ENCODE measurements around the gene C1orf105. TPM values are rescaled to one million over a fixed set of nuclear protein-coding genes. Genes with fewer than 3 reads are reported as not detected.

Gene C1orf105
- total RNA-seq, 6 donors from 2014 or later, result not detected

- ATAC-seq (ENCODE audit: low FRiP score in 2 of 2) (no peak), DNase-seq (no peak)
- Histone ChIP-seq H3K27me3 (no peaks in the 10 kb centered on the region), H3K4me3 (no peak overlapping the region), H3K36me3 (no peaks in the 10 kb centered on the region), H3K4me1 (peaks cover 0 to 3% (median 0%) of the 10 kb centered on the region in 4 donors), H3K27ac (no peak overlapping the region), H3K9me3 (no peaks in the 10 kb centered on the region)
- TF ChIP-seq POLR2AphosphoS5 (IDR thresholded peaks at IDR 0.05) (no peak), EP300 (IDR thresholded peaks at IDR 0.05) (no peak), POLR2A (IDR thresholded peaks at IDR 0.05) (no peak)
- TF ChIP-seq, protein P1, sequence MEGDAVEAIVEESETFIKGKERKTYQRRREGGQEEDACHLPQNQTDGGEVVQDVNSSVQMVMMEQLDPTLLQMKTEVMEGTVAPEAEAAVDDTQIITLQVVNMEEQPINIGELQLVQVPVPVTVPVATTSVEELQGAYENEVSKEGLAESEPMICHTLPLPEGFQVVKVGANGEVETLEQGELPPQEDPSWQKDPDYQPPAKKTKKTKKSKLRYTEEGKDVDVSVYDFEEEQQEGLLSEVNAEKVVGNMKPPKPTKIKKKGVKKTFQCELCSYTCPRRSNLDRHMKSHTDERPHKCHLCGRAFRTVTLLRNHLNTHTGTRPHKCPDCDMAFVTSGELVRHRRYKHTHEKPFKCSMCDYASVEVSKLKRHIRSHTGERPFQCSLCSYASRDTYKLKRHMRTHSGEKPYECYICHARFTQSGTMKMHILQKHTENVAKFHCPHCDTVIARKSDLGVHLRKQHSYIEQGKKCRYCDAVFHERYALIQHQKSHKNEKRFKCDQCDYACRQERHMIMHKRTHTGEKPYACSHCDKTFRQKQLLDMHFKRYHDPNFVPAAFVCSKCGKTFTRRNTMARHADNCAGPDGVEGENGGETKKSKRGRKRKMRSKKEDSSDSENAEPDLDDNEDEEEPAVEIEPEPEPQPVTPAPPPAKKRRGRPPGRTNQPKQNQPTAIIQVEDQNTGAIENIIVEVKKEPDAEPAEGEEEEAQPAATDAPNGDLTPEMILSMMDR (IDR thresholded peaks at IDR 0.05), result no peak
Measured at GRCh38 chr1:172377565-172377964, 42.9 kb upstream of the C1orf105 start.

DNA sequence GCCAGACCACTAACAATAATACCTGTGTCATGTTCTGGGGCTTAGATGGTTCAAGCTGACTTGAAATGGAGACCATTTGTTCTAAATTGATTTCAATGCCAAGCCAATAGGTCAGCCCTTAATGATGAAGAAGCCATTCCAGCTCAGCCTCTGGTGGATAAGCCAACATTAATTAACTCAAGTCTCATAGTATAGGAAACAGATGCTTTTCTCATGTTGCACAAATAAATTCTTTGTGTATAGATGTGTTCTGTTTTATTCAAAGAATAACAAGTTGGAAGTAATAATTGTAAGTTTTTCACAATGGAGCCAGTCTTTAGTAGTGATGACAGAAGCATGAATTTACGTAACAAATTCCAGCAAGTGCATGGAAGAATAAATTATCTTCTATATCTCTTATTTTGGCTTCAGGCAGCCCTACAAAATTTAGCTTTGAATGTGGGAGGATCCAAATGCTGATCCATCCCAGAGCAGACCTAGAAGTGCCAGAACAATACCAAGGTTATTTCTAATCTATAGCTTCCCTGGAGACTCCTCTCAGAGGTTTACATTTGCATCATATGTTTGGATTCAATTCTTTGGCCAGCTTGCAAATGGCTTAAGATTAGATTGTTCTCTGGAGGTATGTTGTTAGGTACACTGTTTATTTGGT, 42.2 kb upstream of the C1orf105 start:
- TF ChIP-seq POLR2AphosphoS5 (IDR thresholded peaks at IDR 0.05) (no peak), EP300 (IDR thresholded peaks at IDR 0.05) (no peak), POLR2A (IDR thresholded peaks at IDR 0.05) (no peak)
- TF ChIP-seq, protein P1 (IDR thresholded peaks at IDR 0.05), result no peak
- no peaks in the 10 kb centered on the region for H3K9me3 ChIP-seq
- H3K4me1 ChIP-seq, result peaks cover 0 to 3% (median 0%) of the 10 kb centered on the region in 4 donors
- WGBS, 2 donors, result 86 to 93% methylated on average over 1 of the region's 1 CpG
- no peak for ATAC-seq (ENCODE audit: low FRiP score in 2 of 2)
- H3K27me3 ChIP-seq, result no peaks in the 10 kb centered on the region
- H3K27ac ChIP-seq, result no peak overlapping the region
- H3K4me3 ChIP-seq, result no peak overlapping the region
- no peaks in the 10 kb centered on the region for H3K36me3 ChIP-seq
- no peak for DNase-seq

GRCh38 chr1:172380441-172381244, 39.8 kb upstream of the C1orf105 start:
- WGBS, 2 donors, result 47 to 52% methylated on average over 6 of the region's 6 CpGs
- DNase-seq (no peak), ATAC-seq (ENCODE audit: low FRiP score in 2 of 2) (no peak)
- TF ChIP-seq EP300 (IDR thresholded peaks at IDR 0.05) (no peak), POLR2A (IDR thresholded peaks at IDR 0.05) (no peak), POLR2AphosphoS5 (IDR thresholded peaks at IDR 0.05) (no peak)
- TF ChIP-seq, protein P1 (IDR thresholded peaks at IDR 0.05), result no peak
- no peaks in the 10 kb centered on the region for H3K27me3 ChIP-seq
- no peaks in the 10 kb centered on the region for H3K36me3 ChIP-seq
- H3K9me3 ChIP-seq, result no peaks in the 10 kb centered on the region
- no peak overlapping the region for H3K4me3 ChIP-seq
- no peak overlapping the region for H3K27ac ChIP-seq
- peaks cover 0 to 3% (median 0%) of the 10 kb centered on the region in 4 donors for H3K4me1 ChIP-seq

- peaks cover 0 to under 1% (median 0%) of the 10 kb centered on the region in 4 donors for H3K36me3 ChIP-seq
- no peak overlapping the region for H3K27ac ChIP-seq
- WGBS, 2 donors, result 89 to 98% methylated on average over 2 of the region's 2 CpGs
- peaks cover 0 to 3% (median 0%) of the 10 kb centered on the region in 4 donors for H3K4me1 ChIP-seq
- H3K27me3 ChIP-seq, result no peaks in the 10 kb centered on the region
- H3K4me3 ChIP-seq, result no peak overlapping the region
- no peaks in the 10 kb centered on the region for H3K9me3 ChIP-seq
- ATAC-seq (ENCODE audit: low FRiP score in 2 of 2) (no peak), DNase-seq (no peak)
- TF ChIP-seq POLR2A (IDR thresholded peaks at IDR 0.05) (no peak), POLR2AphosphoS5 (IDR thresholded peaks at IDR 0.05) (no peak), EP300 (IDR thresholded peaks at IDR 0.05) (no peak)
- TF ChIP-seq, protein P1 (IDR thresholded peaks at IDR 0.05), result no peak
Measured at GRCh38 chr1:172381946-172382345, 38.5 kb upstream of the C1orf105 start.

All from upper lobe of left lung (tissue), 6 donors.